Measurements from ENCODE around the gene COBL.

- TF ChIP-seq CTCF (conservative IDR thresholded peaks at IDR 0.05; ENCODE audit: low read length): no peak
- TF ChIP-seq EZH2phosphoT487 (IDR thresholded peaks at IDR 0.05; ENCODE audit: borderline replicate concordance): no peak
These were observed 285.4 kb downstream of the COBL start for GRCh38 chr7:51031216-51031615.

Measured in Loucy (cell line).